ENCODE data around the gene FBXW11.
A peak's percentile ranks its signal among the peaks of the same experiment; 100 is the strongest.

DNA sequence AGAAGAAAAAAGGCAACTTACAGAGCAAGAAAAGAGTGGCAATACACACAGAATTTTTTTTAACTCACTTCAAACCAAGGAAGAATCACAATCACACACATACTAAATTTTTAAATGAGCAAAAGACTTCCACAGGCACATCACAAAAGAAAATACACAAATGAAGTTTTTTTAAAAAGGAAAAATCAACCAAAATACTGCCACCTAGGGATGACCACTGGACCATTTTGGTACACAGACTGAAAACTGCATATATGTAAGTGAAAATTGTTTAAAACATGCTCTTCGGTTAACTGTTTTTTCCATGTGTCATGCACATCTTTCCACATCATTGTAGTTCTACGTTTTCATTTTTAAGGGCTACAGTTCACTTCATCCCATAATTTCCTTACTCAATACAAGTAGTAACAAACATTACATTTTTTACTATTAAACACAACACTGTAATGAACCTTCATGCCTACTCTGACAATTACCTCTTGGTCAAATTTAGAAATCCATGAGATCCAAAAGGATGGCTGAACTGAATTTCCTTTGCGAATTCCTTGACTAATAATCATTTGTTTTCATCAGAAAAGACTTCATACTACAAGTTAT lies 79.0 kb downstream of the FBXW11 start:
- TF ChIP-seq, protein P1, sequence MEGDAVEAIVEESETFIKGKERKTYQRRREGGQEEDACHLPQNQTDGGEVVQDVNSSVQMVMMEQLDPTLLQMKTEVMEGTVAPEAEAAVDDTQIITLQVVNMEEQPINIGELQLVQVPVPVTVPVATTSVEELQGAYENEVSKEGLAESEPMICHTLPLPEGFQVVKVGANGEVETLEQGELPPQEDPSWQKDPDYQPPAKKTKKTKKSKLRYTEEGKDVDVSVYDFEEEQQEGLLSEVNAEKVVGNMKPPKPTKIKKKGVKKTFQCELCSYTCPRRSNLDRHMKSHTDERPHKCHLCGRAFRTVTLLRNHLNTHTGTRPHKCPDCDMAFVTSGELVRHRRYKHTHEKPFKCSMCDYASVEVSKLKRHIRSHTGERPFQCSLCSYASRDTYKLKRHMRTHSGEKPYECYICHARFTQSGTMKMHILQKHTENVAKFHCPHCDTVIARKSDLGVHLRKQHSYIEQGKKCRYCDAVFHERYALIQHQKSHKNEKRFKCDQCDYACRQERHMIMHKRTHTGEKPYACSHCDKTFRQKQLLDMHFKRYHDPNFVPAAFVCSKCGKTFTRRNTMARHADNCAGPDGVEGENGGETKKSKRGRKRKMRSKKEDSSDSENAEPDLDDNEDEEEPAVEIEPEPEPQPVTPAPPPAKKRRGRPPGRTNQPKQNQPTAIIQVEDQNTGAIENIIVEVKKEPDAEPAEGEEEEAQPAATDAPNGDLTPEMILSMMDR (IDR thresholded peaks at IDR 0.05), result peak in 1 of 6 experiments; percentile 18
- TF ChIP-seq POLR2A (IDR thresholded peaks at IDR 0.05), result no peak
